Upper lobe of left lung (tissue), 4 donors: ENCODE measurements around the gene ETV3L.

Experiments used
- EP300 ChIP-seq, 4 donors: sonication (generic); formaldehyde crosslinking; IDR thresholded peaks; one replicate each; pipeline ENCODE4 v1.5.1; 2017; ENCODE audit warnings: antibody characterized with exemption in 4 of 4, control low read depth in 2 of 4
- TF ChIP-seq, protein P1 (sequence below), 6 experiments: fragments of 450-650 bp in 4 of 6; fragments of 200-600 bp in 2 of 6; sonication (generic) in 2 of 6; IDR thresholded peaks; one replicate each; pipeline ENCODE4 v1.5.1; 2016 to 2019; ENCODE audit warnings: antibody characterized with exemption in 6 of 6

DNA sequence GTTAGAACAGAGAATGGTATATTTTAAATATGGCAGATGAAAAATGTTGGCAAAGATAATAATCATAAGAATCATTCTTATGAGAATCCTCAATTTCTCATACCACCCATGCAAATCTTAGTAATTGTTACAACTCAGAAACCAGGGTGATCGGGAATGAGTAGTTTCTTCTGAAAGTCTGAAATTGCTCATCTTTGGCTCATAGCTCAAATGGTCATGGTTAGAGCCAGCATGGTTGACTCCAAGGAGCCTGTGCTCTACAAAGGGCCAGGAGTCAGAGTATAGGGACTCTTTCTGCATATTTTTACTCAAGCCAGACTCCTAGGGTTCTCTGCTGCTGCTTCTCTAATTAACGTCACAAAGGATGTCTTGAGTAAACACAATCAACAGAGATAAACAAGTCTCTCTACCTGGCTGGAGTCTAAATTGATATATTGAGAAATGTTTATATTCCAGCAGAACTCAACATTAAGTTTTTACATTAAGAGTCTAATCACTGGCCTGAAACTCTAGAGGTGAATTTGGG lies 40.5 kb upstream of the ETV3L start:
- TF ChIP-seq, protein P1, sequence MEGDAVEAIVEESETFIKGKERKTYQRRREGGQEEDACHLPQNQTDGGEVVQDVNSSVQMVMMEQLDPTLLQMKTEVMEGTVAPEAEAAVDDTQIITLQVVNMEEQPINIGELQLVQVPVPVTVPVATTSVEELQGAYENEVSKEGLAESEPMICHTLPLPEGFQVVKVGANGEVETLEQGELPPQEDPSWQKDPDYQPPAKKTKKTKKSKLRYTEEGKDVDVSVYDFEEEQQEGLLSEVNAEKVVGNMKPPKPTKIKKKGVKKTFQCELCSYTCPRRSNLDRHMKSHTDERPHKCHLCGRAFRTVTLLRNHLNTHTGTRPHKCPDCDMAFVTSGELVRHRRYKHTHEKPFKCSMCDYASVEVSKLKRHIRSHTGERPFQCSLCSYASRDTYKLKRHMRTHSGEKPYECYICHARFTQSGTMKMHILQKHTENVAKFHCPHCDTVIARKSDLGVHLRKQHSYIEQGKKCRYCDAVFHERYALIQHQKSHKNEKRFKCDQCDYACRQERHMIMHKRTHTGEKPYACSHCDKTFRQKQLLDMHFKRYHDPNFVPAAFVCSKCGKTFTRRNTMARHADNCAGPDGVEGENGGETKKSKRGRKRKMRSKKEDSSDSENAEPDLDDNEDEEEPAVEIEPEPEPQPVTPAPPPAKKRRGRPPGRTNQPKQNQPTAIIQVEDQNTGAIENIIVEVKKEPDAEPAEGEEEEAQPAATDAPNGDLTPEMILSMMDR (IDR thresholded peaks at IDR 0.05): no peak
- no peak for TF ChIP-seq EP300 (IDR thresholded peaks at IDR 0.05)
